ENCODE results near the gene ZNF787. TPM values are rescaled to one million over a fixed set of nuclear protein-coding genes. Genes with fewer than 3 reads are reported as not detected.

ZNF787 gene
- total RNA-seq, 1 donor from 2014 or later = 33.3 TPM

DNA sequence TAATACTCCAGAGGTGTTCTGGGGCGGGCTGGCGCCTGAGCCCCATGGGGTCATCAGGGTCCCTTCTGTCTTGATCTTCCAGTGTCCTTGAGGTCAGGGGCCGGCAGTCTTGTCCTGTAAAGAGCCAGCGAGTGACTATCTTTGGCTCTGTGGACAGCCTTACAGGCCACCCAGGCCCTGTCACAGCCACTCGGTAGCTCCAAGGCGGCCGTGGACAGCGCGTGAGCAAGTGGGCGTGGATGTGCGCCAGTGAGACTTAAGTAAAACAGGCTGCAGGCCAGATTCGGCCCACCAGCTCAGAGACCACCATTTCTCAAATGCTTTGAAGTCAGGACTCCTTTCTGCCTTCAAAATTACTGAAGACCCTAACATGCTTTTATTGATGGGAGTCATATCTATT is 23.7 kb upstream of the ZNF787 start:
- intact Hi-C loops (cut with micrococcal nuclease) = loop anchor here (5.0 kb wide), 2 partner anchors 38 to 257 kb away; partner anchors contain the start of gene ZNF583

DNA sequence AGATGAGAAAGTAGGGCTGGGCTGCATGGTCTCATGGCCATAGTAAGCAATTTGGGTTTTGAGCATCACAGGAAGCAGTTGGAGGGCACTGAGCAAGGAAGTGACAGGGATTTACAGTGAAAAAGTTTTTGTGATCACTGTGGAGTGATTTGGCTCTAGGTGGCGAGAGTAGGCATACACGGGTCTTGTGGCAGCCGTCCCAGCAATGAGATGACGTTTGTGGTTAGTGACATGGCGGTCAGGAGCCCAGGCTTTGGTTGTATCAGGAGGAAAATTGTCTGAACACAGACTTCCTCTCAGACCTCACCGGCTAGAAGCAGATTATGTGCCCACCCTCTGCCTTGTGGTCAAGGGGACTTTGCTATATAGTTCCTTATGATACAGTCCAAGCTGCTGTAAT is 23.3 kb upstream of the ZNF787 start:
- intact Hi-C loops (cut with micrococcal nuclease) = loop anchor here (5.0 kb wide), 2 partner anchors 37 to 258 kb away; partner anchors contain the start of gene ZNF583

GRCh38 chr19:56142897-56143434 is 21.9 kb upstream of the ZNF787 start:
- intact Hi-C loops (cut with micrococcal nuclease) = loop anchor here (5.0 kb wide), 2 partner anchors 36 to 259 kb away; partner anchors contain the start of gene ZNF583

GRCh38 chr19:56142087-56142787 is 21.1 kb upstream of the ZNF787 start:
- intact Hi-C loops (cut with micrococcal nuclease) = loop anchor here (5.0 kb wide), 2 partner anchors 35 to 260 kb away; partner anchors contain the start of gene ZNF583

DNA sequence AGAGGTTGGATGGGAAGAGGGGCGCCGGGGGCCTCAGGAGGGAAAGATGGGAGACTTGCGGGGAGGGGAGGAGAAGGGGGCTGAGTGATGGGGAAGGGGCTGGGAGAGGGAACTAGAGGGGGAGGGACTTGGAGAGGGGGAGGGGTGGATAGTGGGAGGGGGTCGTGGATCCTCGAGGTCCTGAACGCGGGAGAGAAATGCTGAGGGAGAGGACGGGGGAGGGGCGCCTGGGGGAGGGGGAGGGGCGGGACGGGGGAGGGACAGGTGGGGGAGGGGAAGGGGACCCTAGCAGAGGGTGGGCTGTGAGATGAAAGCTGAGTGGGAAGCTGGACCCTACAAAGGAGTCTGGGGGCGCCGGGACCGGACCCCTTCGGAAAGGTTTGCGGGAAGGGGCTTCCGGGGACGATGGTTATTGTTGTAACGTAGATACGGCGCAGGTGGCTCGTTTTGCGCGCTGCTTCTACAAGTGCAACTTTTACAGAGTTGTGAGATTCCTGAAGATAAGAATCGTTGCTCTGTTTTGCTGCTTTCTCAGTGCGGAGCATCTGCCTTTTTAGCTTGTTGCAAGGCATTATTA is 20.4 kb upstream of the ZNF787 start:
- intact Hi-C loops (cut with micrococcal nuclease) = loop anchor here (1.0 to 5.0 kb wide), 7 partner anchors 20 to 665 kb away; partner anchors contain the start of genes EPN1, ZNF583, ZNF628 and ZNF787

DNA sequence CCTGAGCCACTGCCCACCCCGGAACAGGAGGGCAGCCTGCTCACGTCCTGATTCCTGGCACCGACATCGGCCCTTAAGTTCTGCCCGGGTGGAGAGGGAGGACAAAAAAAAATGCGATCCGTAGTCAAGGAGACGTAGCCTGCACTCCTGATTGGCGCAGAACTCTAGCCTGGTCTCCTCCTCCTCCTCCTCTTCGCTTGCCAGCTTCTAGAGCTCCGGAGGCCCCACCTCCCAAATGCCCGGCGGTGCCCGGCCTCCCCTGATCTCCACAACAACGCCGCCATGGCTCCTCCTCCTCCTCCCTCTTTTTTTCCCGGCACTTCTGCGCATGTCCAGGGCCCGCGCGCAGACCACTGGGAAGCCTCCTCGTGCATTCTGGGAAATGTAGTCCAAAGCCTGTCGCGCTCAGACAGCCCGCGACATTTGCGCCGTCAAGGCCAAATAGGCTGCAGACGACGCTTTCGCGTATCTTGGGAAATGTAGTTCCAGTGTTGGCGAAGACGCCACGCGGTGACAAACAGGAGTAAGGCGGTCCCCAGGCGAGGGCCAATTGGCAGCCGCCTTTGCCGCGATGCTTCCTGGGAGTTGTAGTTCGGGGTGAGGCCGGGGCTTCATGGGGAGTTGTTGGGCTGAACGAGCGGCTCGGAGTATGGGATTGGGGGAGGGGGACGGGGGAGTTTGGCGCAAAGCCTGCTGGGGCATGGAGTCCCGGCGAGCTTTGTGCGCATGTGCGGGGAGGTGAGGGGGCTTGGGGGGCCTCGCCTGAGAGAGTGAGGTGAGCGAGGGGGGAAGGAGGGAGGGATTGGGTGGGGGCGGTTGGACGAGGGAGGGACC is 19.7 kb upstream of the ZNF787 start, which contains the start of gene ZNF444:
ZNF444 (plus strand) TSS at position 705 of the 834 bp plus-strand sequence. CDS start 5,625 bp downstream, outside the sequence.
- intact Hi-C loops (cut with micrococcal nuclease) = loop anchor here (1.0 to 5.0 kb wide), 8 partner anchors 19 to 1023 kb away; partner anchors contain the start of genes EPN1, PPP1R12C, ZNF583 and ZNF628

DNA sequence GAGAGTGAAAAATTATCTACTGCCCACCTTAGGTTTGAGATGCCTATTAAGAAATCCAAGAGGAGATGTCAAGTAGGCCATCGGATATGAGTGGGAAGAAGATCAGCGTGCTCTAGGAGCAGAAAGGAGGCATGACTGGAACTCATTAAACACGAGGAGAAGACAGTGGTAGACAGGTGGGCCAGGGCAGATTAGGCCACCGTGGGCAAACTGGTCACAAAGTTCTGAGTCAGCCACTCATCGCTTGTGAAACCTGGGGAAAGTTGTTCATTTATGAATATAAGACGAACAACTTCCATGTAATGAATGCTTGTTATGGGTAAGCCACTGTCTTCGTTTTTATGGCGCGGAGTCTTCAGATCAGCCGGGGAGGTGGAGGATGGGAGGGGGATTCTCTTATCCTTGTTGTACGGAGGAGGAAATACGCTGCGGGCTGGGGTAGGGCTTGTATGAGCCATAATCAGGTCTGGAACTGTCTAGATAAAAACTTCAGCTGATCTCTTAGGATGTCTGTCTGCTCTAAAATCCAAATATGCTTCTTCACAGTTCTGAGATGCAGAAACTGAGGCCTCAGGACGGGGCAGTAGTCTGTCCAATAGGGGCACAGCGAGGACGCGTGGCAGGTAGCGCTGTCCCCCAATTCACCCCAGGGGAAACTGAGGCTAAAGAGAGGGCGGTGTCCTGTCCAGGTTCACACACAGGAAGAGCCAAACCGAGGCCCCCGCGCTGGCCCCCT is 18.9 kb upstream of the ZNF787 start:
- intact Hi-C loops (cut with micrococcal nuclease) = loop anchor here (1.0 to 5.0 kb wide), 3 partner anchors 33 to 1023 kb away; partner anchors contain the start of genes PPP1R12C and ZNF583

- intact Hi-C loops (cut with micrococcal nuclease) = no loop called here
Observed at GRCh38 chr19:56138069-56138468, 17.0 kb upstream of the ZNF787 start.

GRCh38 chr19:56137405-56137804 is 16.3 kb upstream of the ZNF787 start:
- intact Hi-C loops (cut with micrococcal nuclease) = no loop called here

DNA sequence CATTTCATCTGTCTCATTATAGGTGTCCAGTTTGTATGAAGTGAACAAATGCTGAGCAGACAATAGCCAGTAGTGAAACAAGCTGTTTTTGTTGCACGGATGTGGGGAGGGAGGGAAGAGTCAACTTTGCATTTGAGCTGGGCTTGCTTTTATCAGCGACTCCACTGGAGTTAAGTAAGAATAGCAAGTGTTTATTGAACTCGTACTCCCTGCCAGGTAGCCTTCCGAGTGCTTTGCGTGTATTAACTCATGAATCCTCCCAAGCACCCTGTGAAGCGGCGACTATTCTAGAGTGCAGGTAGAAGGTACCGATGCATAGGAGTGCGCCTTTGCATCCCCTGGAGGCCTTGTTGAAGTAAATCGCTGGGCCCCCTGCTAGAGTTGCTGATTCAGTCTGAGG is 15.3 kb upstream of the ZNF787 start:
- intact Hi-C loops (cut with micrococcal nuclease) = no loop called here

GRCh38 chr19:56134654-56134921 is 13.5 kb upstream of the ZNF787 start:
- intact Hi-C loops (cut with micrococcal nuclease) = no loop called here

- intact Hi-C loops (cut with micrococcal nuclease) = no loop called here
Observed at GRCh38 chr19:56133858-56134653, 13.0 kb upstream of the ZNF787 start.

DNA sequence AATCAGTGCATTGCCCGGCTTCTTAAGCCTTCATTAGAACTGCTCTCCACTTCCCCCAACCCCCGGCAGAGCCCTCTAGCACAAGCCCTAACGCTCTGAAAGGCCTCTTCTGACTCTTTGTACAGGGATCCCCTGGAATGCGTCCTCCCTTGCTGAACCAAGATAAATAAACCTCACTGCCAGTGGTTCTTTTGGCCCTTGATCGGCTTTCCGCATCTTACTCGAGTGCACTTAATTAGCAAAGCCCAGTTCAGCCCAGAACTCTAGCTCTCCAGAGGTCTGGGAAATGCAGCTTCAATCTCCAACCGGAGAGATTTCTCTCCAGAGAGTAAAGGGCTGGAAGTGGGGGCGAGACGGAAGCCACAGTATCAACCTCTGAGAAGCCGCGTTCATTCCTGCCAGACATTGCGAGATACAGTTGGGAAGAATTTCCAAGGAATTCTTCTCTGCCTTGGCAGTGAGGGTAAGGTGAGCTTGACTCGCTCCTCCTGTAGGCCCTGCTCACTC is 11.3 kb upstream of the ZNF787 start:
- intact Hi-C loops (cut with micrococcal nuclease) = no loop called here

DNA sequence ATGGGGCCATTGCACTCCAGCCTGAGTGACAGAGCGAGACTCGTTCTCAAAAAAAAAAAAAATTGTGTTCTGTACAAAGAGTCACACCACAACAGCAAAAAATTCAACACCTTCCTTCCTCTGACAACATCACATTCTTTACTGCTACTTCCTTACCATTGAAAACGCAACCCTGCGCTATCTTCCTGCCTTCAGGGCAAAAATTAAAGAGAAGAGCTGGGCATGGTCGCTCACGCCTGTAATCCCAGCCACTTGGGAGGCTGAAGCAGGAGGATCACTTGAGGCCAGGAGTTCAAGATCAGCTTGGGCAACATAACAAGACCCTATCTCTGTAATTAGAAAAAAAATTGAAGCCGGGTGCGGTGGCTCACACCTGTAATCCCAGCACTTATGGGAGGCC is 10.6 kb upstream of the ZNF787 start:
- intact Hi-C loops (cut with micrococcal nuclease) = no loop called here

GRCh38 chr19:56130006-56130405 is 8.9 kb upstream of the ZNF787 start:
- intact Hi-C loops (cut with micrococcal nuclease) = no loop called here

DNA sequence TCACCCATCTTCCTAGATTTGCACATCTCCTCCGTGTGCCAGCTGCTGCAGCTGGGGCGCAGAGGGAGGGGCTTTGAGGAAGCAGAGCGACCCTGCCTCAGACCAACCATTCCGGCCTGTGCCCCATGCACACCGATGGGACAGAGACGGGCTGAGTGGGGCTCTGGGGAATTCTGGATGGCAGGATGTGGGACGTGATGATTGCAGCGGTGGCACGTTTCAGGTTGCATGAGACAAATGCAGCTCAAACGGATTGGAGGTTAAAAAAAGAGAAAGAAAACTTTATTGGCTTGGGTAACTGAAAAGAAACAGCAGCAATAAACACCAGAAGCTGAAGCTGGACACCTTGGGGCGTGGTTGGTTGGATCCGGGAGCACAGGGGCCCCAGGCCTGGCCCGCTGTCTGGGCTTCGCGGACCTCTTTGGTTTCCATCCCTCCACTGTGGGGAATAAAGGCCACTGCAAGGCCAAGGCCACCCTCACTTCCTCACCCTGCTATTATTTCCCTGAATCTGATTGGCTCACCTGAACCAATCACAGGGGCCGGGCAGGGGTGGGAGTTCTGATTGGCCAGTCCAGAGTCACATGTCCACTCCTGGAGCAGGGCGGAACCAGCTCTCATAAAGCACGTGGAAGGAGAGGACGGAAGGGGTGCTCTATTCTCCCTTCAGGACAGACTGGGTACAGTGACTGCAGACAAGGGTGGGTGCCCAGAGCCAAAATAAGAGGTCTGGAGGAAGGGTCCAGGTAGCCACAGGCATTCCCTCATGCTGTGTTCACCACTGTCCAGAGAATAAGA is 6.1 kb upstream of the ZNF787 start:
- intact Hi-C loops (cut with micrococcal nuclease) = no loop called here

GRCh38 chr19:56125806-56126590 is 4.9 kb upstream of the ZNF787 start:
- intact Hi-C loops (cut with micrococcal nuclease) = no loop called here

- intact Hi-C loops (cut with micrococcal nuclease) = loop anchor here (5.0 kb wide), 1 partner anchor 867 kb away; the partner anchor contains the start of gene PPP6R1
Observed at GRCh38 chr19:56124578-56124977, 3.5 kb upstream of the ZNF787 start.
